OCI-LY7 (cell line): ENCODE measurements around the gene SIRPG.

Experiments
- EZH2phosphoT487 ChIP-seq: fragments of 200-600 bp; sonication (generic); IDR thresholded peaks from 2 replicates; pipeline ENCODE4 v1.6.1; 2018; ENCODE audit warnings: low read depth, borderline replicate concordance, mild to moderate bottlenecking, mixed run types, antibody characterized with exemption, low read length, moderate library complexity, mixed read lengths
- TF ChIP-seq, protein P1 (sequence below): fragments of 200-600 bp; sonication (generic); conservative IDR thresholded peaks from 2 replicates; pipeline ENCODE4 v1.5.1; 2014; ENCODE audit warnings: mild to moderate bottlenecking, antibody characterized with exemption, low read length, moderate library complexity, mixed read lengths

DNA sequence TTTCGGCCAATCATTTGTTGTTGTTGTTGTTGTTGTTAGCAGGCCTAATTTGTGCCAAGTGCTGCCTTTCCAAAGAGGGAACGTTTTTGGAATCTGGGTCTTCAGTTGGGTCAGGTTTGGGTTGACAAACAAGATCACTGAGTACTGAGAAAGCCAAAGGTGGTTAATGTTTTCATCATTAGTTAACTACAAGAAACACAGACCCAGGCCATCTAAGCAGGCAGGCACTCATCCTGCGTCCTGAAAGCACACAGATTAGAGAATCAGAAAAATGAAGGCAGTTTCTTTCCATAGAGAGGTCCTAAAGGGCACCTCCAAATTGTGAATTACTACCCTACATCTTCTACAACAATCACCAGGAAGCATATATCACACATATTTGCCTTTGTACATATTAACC is 15.1 kb upstream of the SIRPG start:
- TF ChIP-seq, protein P1, sequence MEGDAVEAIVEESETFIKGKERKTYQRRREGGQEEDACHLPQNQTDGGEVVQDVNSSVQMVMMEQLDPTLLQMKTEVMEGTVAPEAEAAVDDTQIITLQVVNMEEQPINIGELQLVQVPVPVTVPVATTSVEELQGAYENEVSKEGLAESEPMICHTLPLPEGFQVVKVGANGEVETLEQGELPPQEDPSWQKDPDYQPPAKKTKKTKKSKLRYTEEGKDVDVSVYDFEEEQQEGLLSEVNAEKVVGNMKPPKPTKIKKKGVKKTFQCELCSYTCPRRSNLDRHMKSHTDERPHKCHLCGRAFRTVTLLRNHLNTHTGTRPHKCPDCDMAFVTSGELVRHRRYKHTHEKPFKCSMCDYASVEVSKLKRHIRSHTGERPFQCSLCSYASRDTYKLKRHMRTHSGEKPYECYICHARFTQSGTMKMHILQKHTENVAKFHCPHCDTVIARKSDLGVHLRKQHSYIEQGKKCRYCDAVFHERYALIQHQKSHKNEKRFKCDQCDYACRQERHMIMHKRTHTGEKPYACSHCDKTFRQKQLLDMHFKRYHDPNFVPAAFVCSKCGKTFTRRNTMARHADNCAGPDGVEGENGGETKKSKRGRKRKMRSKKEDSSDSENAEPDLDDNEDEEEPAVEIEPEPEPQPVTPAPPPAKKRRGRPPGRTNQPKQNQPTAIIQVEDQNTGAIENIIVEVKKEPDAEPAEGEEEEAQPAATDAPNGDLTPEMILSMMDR, result no peak
- no peak for TF ChIP-seq EZH2phosphoT487
